C4-2B (cell line): Measurements from ENCODE around the gene CHRNB2.

ENCODE experiments used
- H3K27ac ChIP-seq: fragments of 450-650 bp; 2 replicates; pipeline ENCODE4 v1.5.1; 2017
- ZFX ChIP-seq: fragments of 450-650 bp; IDR thresholded peaks from 2 replicates; pipeline ENCODE4 v1.6.1; 2017
- TF ChIP-seq, protein P1 (sequence below): fragments of 450-650 bp; conservative IDR thresholded peaks from 2 replicates; pipeline ENCODE4 v1.5.1; 2017; ENCODE audit warnings: mild to moderate bottlenecking

Gene CHRNB2

GRCh38 chr1:154583773-154584172 lies 16.2 kb downstream of the CHRNB2 start:
- TF ChIP-seq ZFX: no peak
- TF ChIP-seq, protein P1, sequence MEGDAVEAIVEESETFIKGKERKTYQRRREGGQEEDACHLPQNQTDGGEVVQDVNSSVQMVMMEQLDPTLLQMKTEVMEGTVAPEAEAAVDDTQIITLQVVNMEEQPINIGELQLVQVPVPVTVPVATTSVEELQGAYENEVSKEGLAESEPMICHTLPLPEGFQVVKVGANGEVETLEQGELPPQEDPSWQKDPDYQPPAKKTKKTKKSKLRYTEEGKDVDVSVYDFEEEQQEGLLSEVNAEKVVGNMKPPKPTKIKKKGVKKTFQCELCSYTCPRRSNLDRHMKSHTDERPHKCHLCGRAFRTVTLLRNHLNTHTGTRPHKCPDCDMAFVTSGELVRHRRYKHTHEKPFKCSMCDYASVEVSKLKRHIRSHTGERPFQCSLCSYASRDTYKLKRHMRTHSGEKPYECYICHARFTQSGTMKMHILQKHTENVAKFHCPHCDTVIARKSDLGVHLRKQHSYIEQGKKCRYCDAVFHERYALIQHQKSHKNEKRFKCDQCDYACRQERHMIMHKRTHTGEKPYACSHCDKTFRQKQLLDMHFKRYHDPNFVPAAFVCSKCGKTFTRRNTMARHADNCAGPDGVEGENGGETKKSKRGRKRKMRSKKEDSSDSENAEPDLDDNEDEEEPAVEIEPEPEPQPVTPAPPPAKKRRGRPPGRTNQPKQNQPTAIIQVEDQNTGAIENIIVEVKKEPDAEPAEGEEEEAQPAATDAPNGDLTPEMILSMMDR: no peak
- no peak overlapping the region for H3K27ac ChIP-seq

GRCh38 chr1:154584267-154584994 lies 16.9 kb downstream of the CHRNB2 start:
- TF ChIP-seq ZFX: no peak
- TF ChIP-seq, protein P1: no peak
- H3K27ac ChIP-seq: no peak overlapping the region

GRCh38 chr1:154586231-154586630 lies 18.7 kb downstream of the CHRNB2 start:
- no peak for TF ChIP-seq ZFX
- H3K27ac ChIP-seq: no peak overlapping the region

DNA sequence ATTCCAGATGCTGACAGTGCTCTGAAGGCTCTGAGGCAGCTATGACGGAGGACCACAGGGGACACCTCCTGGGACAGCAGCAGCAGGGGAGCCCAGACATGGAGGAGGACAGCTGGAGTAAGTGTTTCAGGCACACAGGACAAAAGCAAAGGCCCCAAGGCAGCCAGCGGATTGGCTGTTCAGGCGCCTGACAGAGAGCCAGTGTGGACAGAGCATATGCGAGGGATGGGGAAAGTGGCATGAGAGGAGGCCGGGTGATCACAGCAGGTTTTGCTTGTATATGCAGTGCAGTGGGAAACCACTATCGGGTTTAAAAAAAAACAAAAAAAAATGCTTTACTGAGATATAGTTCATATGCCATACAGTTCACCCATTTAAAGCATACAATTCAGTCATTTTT lies 19.1 kb downstream of the CHRNB2 start:
- no peak for TF ChIP-seq ZFX
- TF ChIP-seq, protein P1: no peak
- H3K27ac ChIP-seq: no peak overlapping the region

DNA sequence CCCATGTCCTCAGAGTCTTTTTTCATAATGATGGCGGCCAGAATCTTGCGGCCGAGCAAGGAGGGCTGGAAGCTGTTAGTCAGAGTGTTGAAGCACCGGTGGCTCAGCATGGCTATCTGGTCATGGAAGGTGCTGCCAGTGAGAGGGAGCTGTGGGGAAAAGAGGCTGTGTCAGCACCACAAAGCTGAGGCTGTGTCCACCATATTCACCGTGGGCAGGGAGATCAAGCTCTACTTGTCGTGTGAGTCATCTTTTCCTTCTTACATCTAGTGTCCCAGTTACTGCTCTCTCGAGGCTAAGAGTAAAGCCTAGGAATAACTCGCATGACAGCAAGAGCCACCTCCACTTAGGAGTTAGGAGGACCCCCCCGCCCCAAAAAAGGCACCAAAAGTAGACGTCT lies 22.2 kb downstream of the CHRNB2 start:
- no peak overlapping the region for H3K27ac ChIP-seq
- no peak for TF ChIP-seq ZFX
- TF ChIP-seq, protein P1: no peak

GRCh38 chr1:154590756-154591155 lies 23.2 kb downstream of the CHRNB2 start:
- H3K27ac ChIP-seq: no peak overlapping the region
- TF ChIP-seq, protein P1: no peak
- TF ChIP-seq ZFX: no peak

GRCh38 chr1:154591206-154591605 lies 23.6 kb downstream of the CHRNB2 start:
- TF ChIP-seq, protein P1: no peak
- TF ChIP-seq ZFX: no peak
- no peak overlapping the region for H3K27ac ChIP-seq

GRCh38 chr1:154593390-154593789 lies 25.8 kb downstream of the CHRNB2 start:
- TF ChIP-seq ZFX: no peak
- TF ChIP-seq, protein P1: no peak
- no peak overlapping the region for H3K27ac ChIP-seq
